ENCODE results near the gene TMED4.

- TF ChIP-seq CTCF (optimal IDR thresholded peaks at IDR 0.05 in 1 of 3, IDR thresholded peaks at IDR 0.05 in 1 of 3, conservative IDR thresholded peaks at IDR 0.05 in 1 of 3; ENCODE audit: extremely low read depth in 1 of 3, insufficient read depth in 2 of 3, low read length in 3 of 3), result no peak
- TF ChIP-seq EZH2 (IDR thresholded peaks at IDR 0.05; ENCODE audit: low read length), result no peak
Observed at GRCh38 chr7:44541028-44541869, 40.8 kb downstream of the TMED4 start, which contains the start of gene NPC1L1.

Data from keratinocyte (primary cell).